HG03135 (cell line): Measurements from ENCODE around the gene PIMREG.

ENCODE experiments used
- ATAC-seq: cut with Tn5 transposase; IDR thresholded peaks from one replicate; pipeline ENCODE4 v1.9.1; 2021; ENCODE audit warnings: mild to moderate bottlenecking, moderate library complexity; ENCODE audit not compliant: unreplicated experiment

Gene PIMREG

DNA sequence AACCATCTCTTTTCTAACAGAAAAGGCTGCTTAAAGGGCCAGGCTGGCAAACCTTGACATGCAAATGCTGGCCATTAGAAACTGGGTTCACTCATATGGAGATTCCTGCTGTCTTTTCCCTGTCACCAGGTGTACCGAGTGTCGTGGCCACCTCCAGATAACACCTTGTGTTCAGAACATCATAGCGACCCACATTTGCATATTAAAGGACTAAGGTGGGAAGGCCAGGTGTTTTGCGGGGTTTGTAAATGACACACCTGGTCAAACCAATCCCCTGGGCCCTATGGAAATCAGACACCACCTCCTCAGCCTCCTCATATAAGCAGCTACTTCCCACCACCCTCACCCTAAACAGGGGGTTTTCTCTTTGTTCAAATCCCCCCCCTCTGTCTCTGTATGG, 6.8 kb upstream of the PIMREG start:
- ATAC-seq: no peak

DNA sequence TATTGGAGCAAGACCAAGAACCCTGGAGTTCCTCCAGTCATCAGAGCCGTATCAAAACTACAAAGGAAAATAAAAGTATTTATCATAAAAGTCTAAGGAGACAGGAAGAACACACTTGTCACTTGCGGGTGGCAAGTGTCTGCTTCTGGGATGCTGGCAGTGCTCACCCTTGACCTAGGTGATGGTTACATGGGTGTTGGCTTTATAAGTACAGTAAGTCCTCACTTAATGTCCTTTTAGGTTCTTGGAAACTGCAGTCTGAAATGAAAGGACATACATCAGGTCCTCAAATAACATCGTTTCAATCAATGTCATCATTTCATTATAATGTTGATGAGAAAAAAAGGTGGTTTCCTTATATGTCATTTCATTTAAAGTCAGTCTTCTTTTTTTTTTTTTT, 6.3 kb upstream of the PIMREG start:
- ATAC-seq: no peak

DNA sequence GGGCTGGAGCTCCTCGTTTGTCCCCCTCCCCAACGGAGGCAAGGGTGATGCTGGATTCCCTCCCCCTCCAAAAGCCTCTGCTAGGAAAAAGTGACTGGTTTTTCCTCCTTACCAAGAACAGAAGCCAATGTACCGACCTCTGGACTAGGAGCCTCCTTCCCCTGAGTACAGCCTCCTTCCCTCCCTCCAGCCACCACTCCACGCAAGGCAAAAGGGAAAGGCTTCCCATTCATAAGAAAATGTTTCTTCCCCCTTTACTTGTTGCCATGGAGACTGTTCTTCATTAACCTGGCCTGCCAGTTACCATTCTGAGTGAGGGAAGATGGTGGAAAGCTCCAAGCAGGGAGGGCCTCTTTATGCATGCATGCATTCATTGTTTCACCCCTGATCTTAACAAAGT, 4.3 kb upstream of the PIMREG start:
- ATAC-seq: no peak

DNA sequence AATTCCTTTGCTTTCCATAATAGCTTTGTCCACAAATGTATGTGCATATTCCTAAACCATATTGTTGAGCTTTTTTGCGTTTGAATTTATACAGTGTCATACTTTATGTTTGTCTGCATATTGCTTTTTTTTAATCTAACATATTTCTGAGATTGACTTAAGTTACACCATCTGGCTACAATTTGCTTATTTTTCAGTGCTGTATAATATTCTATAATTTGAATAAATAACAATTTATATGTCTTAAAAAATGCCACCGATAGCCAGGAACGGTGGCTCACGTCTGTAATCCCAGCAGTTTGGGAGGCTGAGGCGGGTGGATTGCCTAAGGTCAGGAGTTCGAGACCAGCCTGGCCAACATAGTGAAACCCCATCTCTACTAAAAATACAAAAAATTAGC, 1.5 kb upstream of the PIMREG start:
- ATAC-seq: no peak

DNA sequence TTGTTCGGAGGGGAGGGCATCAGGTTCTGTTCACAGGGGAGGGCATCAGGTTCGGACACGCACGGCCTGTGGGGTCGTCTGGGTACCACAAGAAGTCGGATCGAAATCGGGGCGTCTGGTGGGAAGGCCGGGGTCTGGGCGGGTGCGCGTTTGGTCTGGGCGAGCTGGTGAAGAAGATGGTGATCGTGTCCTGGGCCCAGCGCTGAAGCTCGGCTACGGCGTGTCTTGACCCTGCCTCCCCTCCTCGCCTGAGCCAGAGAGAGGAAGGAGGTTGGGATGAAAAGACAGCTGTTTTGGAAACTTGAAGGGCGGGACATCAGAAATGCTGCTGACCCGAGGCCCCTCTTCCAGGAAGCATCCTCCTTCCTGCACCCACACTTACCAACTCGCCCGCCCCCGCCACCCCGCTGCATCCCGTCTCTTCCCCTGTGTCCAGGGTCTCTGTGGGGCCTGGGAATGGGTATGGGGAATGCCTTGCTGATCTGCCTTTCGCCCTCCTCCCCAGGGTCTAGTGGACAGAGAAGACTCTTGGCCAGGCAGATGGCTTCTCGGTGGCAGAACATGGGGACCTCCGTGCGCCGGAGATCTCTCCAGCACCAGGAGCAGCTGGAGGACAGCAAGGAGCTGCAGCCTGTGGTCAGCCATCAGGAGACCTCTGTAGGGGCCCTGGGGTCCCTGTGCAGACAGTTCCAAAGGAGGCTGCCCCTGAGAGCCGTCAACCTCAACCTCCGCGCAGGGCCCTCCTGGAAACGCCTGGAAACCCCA, 498 bp downstream of the PIMREG start:
- no peak for ATAC-seq

DNA sequence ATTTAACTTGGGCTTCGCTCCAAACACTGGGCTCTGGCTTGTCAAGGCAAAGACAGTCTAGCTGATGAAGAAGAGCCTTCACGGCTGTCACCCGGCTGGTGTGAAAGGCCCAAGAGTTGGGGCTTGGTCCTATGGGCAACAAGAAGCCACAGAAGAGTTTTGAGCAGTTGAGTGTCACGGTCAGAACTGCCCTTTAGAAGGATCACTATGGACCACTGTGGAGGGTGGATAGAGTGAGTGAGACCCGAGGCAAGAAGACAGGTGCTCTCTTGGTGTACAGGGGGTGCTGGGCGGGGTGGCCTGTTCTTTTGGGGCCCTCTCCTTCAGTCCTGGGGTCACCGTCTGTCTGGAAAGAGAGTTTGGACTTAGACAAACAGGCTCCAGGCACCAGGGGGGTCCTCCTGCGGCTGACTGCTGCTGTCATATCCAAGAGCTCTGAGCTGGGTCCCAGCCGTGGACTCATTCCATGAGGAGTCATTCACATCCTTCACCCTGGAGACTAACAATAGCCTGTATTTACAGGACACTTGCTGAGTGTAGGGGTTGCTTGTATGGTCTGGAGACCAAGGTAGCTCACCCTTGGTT, 2.4 kb downstream of the PIMREG start:
- ATAC-seq: no peak

DNA sequence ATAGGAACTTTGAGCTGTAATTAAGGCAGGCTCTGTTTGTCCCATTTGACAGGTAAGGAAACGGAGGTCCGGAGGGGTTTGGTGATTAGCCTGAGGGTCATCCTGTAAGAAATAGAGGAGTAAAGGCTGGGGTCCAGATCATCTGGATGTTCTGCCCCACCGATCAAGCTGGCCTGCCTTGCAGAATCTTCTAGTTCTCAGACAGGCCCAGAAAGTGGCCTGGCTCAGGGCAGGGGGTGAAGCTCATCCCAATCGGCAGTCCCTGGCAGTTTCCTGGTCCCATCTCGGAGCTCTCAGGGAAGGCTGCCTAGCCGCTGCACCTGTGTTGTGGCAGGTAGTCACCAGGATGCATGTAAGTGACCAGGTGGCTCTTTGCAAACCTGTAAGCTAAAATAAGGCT, 4.2 kb downstream of the PIMREG start:
- ATAC-seq: no peak

DNA sequence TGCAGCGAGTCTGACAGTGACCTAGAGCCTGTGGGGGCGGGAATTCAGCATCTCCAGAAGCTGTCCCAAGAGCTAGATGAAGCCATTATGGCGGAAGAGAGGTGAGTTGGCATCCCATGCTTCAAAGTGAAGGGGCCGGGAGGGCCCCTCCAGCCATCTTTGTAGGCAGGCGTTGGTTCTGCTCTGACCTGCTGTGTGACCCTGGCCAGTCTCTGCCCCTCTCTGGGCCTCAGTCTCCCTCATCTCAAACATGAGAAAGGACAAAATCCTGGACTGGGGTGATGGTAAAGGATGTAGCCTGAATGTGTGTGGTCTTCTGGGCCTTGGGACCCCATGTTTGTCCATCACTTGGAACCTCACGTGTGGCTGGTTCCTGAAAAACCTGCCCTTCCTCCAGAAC, 5.1 kb downstream of the PIMREG start:
- no peak for ATAC-seq

DNA sequence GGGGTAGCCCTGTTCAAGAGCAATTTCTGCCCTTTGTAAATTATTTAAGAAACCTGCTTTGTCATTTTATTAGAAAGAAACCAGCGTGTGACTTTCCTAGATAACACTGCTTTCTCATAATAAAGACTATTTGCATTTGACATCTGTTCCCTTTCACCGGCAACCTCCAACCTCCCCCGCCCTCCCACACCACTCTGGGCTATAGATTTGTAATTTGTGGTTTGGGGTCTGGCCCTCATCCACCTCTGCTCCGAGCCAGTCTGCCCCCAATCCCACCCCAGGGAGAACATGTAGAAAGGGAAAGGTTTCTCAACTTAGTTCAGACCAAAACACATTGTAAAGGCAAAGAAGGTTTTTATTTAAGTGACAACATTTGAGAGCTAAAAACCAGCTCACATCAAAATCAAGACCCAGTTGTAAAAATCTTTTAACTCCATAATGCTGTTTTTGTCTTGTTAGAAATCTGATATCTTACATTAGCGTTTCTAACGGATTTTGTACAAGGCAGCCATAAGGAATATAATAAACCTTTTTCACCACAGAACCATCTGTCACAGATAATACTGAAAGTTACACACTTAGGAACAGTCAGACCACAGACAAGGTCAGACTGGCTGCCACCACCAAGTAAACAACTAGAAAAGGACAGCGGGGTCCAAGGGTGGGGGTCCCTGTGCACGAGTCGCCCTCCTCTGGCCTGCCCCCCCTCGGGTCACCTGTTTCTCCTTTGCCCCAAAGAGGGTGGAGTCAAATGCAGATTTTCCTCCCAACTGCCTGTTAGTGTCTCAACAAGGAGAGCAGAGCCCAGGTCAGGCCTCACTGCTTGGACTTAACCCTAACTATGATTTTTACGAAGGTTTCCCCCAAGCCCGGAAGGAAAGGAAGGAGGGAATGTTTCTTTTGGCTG, 6.9 kb downstream of the PIMREG start:
- ATAC-seq: no peak

DNA sequence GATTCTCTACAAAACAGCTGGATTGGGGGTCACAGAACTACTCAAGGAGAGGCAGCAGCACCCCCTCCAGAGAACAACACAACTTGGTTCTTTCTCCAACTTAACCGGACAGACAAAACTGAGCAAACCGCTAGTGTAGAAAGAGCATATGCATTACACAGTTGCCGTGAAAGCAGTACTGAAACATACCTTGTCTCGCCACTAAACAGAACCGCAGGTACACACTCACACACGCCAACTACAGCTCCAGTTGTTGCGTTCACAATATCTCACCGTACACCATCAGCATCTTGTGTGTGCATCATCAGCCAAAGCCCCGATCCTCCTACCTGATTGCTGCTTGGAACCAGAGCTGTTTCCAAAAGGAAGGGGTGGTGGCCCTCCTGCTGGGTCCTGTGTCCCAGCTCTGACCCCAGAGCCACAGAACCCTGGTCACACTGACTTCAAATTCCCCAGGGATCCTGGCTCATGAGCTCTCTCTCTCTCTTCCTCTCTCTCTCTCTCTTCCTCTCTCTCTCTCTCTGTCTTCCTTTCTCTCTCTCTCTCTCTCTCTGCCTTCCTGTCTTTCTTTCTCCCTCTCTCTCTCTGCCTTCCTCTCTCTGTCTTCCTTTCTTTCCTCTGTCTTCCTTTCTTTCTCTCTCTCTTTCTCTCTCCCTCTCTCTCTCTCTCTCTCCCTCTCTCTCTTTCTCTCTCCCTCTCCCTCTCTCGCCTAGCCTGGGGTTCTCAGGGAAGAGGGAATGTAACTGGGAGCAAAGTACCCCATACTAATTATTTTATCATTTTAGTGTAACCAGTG, 8.4 kb downstream of the PIMREG start:
- no peak for ATAC-seq

DNA sequence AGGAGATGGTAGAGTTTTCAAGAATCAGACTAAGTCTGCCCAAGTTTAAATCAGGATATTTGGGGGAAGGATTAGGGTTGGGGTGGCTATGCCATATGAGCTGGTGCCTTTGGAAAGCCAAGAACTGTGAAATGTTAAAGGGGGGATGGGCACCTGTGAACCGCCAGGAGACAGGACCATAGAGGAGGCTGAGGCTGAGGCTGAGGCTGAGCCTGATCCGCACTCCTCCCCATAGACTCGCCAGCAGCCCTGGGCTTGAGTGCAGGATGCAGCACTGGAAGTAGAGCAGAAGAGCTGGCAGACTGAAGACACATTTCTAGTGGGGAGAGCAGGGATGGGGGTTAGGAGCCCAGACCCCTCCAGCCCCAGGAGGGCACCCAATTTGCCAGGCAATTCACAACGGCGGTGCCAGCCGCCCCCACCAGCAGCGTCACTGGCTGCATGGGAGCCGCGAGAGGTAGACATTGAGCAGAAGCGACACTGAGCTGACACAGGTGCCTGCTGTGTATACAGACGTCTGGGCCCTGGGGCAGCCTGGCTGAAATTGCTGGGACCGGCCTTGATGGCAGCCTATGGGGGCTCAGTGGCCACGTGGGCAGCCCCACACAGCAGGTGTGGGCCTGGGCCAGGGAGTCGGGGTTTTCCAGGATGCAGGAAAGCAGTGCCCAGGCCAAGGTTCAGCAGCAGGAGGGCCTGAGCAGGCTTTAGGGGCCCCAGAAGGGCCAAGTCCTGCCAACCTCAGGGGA, 9.2 kb downstream of the PIMREG start:
- no peak for ATAC-seq

DNA sequence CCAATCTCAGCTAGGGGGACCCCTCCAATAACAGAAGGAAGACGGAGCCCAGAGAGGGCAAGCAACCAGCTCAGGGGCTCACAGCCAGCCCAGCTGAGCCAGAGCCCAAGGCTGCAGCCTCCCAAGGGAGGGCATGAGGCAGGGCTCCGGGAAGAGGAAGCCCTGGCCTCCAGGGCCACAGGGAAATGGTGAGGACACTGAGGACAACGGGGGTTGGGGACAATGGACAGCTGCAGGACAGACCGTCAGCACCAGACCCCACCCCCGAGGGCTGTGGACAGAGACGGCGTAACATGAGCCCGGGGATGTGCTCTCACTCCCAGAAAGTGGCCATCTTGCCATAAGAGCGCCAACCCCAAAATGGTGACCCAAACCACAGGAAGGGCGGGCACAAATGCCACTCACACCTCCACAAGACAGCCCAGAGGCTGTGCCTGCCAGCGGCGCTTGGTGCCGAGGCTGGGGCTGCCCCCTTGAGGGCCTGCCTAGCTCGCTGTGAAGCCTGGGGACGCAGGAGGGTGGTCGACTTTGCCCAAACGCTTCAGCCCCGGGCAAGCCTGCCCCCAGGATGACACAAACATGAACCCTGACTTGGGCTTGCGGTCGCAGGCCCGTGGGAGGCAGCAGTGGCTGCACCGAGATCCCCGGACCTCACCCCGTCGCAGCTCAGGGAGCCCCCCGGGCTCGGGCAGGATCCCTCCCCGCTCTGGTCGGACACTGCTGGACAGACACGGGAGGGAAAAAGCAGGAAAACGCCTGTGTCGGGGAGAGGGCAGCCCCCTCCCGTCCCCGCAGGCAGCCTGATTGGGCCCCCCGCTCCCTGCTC, 10.5 kb downstream of the PIMREG start:
- ATAC-seq: no peak

DNA sequence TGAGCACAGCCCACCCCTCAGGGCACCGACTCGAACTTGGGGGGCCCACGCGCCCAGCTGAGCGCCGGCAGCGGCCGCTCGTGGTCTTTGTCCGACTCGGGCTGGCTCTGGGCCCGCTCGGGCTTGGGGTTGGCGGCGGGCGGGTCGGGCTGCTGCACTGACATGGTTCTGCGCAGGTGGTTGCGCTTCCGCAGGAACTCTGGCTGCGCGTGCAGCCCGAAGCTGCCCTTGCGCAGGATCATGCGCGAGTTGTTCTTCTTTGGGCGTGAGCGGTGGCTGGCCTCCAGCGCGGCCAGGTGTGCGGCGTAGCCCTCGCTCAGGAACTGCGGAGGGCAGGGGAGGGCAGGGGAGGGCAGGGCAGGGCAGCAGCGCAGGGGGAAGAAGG, 11.1 kb downstream of the PIMREG start:
- no peak for ATAC-seq

DNA sequence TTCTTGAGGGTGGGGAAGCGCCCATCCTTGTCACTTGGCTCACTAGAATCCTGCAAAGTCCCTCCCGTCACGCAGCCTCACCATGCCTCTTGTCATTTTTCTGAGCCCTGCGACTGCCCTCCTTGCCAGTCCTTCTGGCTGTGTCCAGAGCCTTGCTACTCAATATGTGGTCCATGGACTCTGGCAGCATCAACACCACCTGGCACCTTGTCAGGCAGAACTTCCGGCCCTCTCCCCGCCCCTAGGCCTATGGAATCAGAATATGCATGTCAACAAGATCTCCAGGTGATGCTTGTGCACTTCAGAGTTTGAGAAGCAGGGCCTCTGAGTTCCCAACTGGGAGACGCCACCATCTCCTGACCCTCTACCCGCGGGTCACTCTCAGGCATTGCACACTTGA, 12.1 kb downstream of the PIMREG start:
- no peak for ATAC-seq

DNA sequence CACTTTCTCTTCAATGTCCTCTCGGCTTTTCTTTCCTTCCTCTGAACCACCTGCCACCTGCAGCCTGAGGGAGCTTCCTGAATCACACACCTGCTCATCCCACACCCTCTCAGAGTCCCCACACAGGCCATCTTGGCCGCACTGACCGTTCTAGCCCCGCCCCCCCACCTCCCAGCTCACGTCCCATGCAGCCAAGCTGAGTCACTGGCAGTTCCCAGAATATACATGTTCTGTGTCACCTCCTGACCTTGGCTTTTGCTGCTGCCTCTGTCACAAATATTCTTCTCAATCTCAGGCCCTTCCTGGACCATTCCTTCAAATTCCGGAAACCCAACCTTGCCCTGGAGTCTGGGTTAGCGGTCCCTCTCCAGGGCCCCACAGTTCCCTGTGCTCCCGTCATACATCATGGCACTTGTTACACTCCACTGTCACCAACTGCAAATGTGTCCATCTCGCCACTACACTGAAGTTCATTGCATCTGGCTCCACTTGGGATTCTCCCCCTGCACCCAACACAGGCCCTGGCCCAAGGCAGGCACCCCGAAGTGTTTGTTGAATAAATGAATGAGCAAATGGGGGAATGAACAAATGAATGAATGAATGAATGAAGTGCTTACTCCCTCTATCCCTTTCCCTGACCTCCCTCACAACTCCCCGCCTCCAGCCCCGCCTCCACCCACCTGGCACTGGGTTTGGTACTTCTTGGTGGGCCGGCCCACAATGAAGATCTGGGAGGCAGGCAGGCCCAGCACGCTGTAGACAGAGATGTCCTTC, 12.8 kb downstream of the PIMREG start:
- no peak for ATAC-seq

DNA sequence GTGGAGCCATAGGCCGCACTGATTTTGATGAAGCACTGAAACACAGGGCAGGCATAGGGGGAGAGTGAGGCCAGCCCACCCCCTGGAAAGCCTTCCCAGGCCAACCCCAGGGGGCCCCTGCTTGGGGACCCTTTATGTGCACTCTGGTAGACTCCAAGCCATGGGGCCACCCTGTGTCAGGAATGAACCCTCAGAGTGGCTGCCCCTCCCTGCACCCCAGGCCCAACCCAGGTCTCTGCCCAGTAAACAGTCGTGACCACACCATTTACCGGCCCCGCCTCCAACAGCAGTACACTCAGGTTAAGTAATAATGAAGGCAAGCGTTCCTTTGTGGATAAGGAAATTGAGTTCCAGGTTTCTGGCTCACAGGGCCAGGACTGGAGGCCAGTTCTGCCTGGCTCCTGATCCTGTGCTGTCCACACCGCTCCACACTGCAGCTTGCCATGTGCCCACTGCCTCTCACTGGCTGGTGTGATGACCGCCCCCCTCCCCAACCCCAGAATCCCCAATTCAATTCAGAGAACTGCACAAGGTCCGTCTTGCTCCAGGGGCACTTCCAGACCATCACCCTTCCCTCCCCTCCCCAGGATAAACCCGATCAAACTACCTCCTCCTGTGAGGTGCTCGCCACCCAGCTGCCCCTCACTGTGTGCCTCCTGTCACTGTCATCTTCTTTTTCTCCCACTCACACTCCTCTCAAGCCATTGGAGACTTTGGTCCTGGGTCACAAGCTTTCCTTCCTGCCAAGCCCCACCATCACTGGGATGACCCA, 13.6 kb downstream of the PIMREG start:
- ATAC-seq: no peak

DNA sequence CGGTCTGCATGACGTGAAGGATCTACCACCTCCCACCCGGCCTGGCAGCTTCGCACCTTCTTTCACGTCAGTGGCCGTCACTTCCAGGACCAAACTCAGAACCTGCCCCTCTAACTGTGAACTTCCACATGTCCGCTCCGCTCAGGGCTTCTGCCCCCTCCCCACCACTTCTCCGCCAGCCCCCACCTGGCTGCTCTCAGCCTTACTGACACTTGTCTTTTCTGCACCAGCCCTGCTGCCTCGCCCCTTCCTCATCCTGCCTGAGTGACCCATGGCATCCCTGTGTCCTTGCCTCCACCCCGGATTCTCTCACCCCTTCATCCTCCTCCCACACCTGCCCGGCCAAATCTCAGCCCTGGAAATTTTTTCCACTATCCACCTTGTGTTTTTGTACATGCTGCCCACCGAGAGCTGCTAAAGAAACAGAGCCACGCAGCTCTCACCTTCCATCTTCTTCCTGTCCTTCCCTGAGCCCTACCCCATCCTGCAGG, 14.2 kb downstream of the PIMREG start:
- ATAC-seq: no peak
